Measurements from ENCODE around the gene MYO9A. TPM values are rescaled to one million over a fixed set of nuclear protein-coding genes. Genes with fewer than 3 reads are reported as not detected.
"Not testable (repeated sequence)": the region's sequence is repeated elsewhere in the genome, so short reads cannot be mapped to it uniquely, and the experiment has no call there.

Gene MYO9A
- total RNA-seq, 1 experiment from 2014 or later = 41.6 TPM

GRCh38 chr15:71999807-72000206 is 118.1 kb downstream of the MYO9A start:
- no peaks in the 10 kb centered on the region for H3K9me3 ChIP-seq (ENCODE audit: control insufficient read depth, insufficient read depth, low read depth, low read length)
- TF ChIP-seq SIN3A (IDR thresholded peaks at IDR 0.05; ENCODE audit: borderline replicate concordance, insufficient read depth, low read depth, low read length) (no peak), CTCF (IDR thresholded peaks at IDR 0.05) (no peak), TCF7L2 (IDR thresholded peaks at IDR 0.05; ENCODE audit: low read depth, low read length) (no peak), POLR2AphosphoS5 (IDR thresholded peaks at IDR 0.05; ENCODE audit: low read depth, low read length) (no peak), REST (IDR thresholded peaks at IDR 0.05; ENCODE audit: insufficient read depth in 1 of 2, low read depth in 2 of 2, low read length in 1 of 2) (no peak)
- POLR2A ChIA-PET = no interaction called here

GRCh38 chr15:71998717-71999116 is 119.2 kb downstream of the MYO9A start:
- H3K4me1 ChIP-seq (ENCODE audit: control insufficient read depth, insufficient read depth, low read length); H3K27ac ChIP-seq (ENCODE audit: low read length); in situ Hi-C loops (cut with HindIII; ENCODE audit: low pct_unique_long_range_greater_than_20kb, low sequenced_read_pairs); ATAC-seq; H3K27me3 ChIP-seq (ENCODE audit: control insufficient read depth, insufficient read depth, low read length); H3K4me3 ChIP-seq (ENCODE audit: low read depth in 2 of 2, low read length in 2 of 2); BruUV-seq (replicated peaks); DNase-seq (ENCODE audit: low read depth, low spot score); CTCF ChIA-PET; H3K36me3 ChIP-seq (ENCODE audit: control insufficient read depth, insufficient read depth, low read length); intact Hi-C loops (cut with micrococcal nuclease; ENCODE audit: unreplicated experiment); H3K9me3 ChIP-seq (ENCODE audit: control insufficient read depth, insufficient read depth, low read depth, low read length); POLR2A ChIA-PET: not testable (repeated sequence)

More at GRCh38 chr15:71999807-72000206, 118.1 kb downstream of the MYO9A start:
- no peaks in the 10 kb centered on the region for H3K27me3 ChIP-seq (ENCODE audit: control insufficient read depth, insufficient read depth, low read length)
- intact Hi-C loops (cut with micrococcal nuclease; ENCODE audit: unreplicated experiment) = no loop called here
- no peak for ATAC-seq
- no peaks in the 10 kb centered on the region for H3K4me1 ChIP-seq (ENCODE audit: control insufficient read depth, insufficient read depth, low read length)
- no peak overlapping the region for H3K27ac ChIP-seq (ENCODE audit: low read length)
- in situ Hi-C loops (cut with HindIII; ENCODE audit: low pct_unique_long_range_greater_than_20kb, low sequenced_read_pairs) = no loop called here
- CTCF ChIA-PET = no interaction called here
- no peak overlapping the region for H3K4me3 ChIP-seq (ENCODE audit: low read depth in 2 of 2, low read length in 2 of 2)
- no TSS peak for BruUV-seq (replicated peaks)
- DNase-seq (ENCODE audit: low read depth, low spot score) = no peak
- H3K36me3 ChIP-seq (ENCODE audit: control insufficient read depth, insufficient read depth, low read length) = no peaks in the 10 kb centered on the region

- TF ChIP-seq REST (IDR thresholded peaks at IDR 0.05; ENCODE audit: insufficient read depth in 1 of 2, low read depth in 2 of 2, low read length in 1 of 2) = no peak
- TF ChIP-seq SIN3A (IDR thresholded peaks at IDR 0.05; ENCODE audit: borderline replicate concordance, insufficient read depth, low read depth, low read length) = no peak
- no peak for TF ChIP-seq CTCF (IDR thresholded peaks at IDR 0.05)
- TF ChIP-seq TCF7L2 (IDR thresholded peaks at IDR 0.05; ENCODE audit: low read depth, low read length) = no peak
- no peak for TF ChIP-seq POLR2AphosphoS5 (IDR thresholded peaks at IDR 0.05; ENCODE audit: low read depth, low read length)
- no peaks in the 10 kb centered on the region for H3K27me3 ChIP-seq (ENCODE audit: control insufficient read depth, insufficient read depth, low read length)
- intact Hi-C loops (cut with micrococcal nuclease; ENCODE audit: unreplicated experiment) = no loop called here
- ChIA-PET POLR2A (no interaction called here), CTCF (no interaction called here)
- DNase-seq (ENCODE audit: low read depth, low spot score) = no peak
- no TSS peak for BruUV-seq (replicated peaks)
- H3K27ac ChIP-seq (ENCODE audit: low read length) = no peak overlapping the region
- no peaks in the 10 kb centered on the region for H3K9me3 ChIP-seq (ENCODE audit: control insufficient read depth, insufficient read depth, low read depth, low read length)
- H3K36me3 ChIP-seq (ENCODE audit: control insufficient read depth, insufficient read depth, low read length) = no peaks in the 10 kb centered on the region
- no peak for ATAC-seq
- in situ Hi-C loops (cut with HindIII; ENCODE audit: low pct_unique_long_range_greater_than_20kb, low sequenced_read_pairs) = no loop called here
- H3K4me1 ChIP-seq (ENCODE audit: control insufficient read depth, insufficient read depth, low read length) = no peaks in the 10 kb centered on the region
- H3K4me3 ChIP-seq (ENCODE audit: low read depth in 2 of 2, low read length in 2 of 2) = no peak overlapping the region
Observed at GRCh38 chr15:71997691-71998090, 120.3 kb downstream of the MYO9A start.

Measured in Panc1 (cell line).